Smooth muscle cell (in vitro differentiated cells): ENCODE measurements around the gene PDE11A. TPM values are rescaled to one million over a fixed set of nuclear protein-coding genes. Genes with fewer than 3 reads are reported as not detected.
"Not testable (repeated sequence)": the region's sequence is repeated elsewhere in the genome, so short reads cannot be mapped to it uniquely, and the experiment has no call there.

Experiments
- DNase-seq: peaks from one replicate; lab custom pipeline; 2025; ENCODE audit not compliant: unreplicated experiment; lab: John Stamatoyannopoulos, UW
- H2AFZ ChIP-seq: fragments of 200-600 bp; sonication (generic); 2 replicates; pipeline ENCODE4 v1.6.0; 2016; ENCODE audit warnings: antibody characterized with exemption, low read depth, mild to moderate bottlenecking
- H3F3A ChIP-seq: fragments of 200-600 bp; sonication (generic); 2 replicates; pipeline ENCODE4 v1.6.0; 2017; ENCODE audit warnings: antibody characterized with exemption, low read depth
- H3K27ac ChIP-seq: fragments of 200-600 bp; sonication (generic); 2 replicates; pipeline ENCODE4 v1.5.1; 2016; ENCODE audit warnings: low read depth, mild to moderate bottlenecking
- H3K27me3 ChIP-seq: fragments of 200-600 bp; sonication (generic); 2 replicates; pipeline ENCODE4 v1.6.1; 2016; ENCODE audit warnings: low read depth, mild to moderate bottlenecking
- H3K36me3 ChIP-seq: fragments of 200-600 bp; sonication (generic); 2 replicates; pipeline ENCODE4 v1.5.1; 2016; ENCODE audit warnings: low read depth
- H3K4me1 ChIP-seq: fragments of 200-600 bp; sonication (generic); 2 replicates; pipeline ENCODE4 v1.5.1; 2016; ENCODE audit warnings: low read depth
- H3K4me2 ChIP-seq: fragments of 200-600 bp; sonication (generic); 2 replicates; pipeline ENCODE4 v1.6.0; 2016; ENCODE audit warnings: mild to moderate bottlenecking
- H3K4me3 ChIP-seq: fragments of 200-600 bp; sonication (generic); 2 replicates; pipeline ENCODE4 v1.5.1; 2016; ENCODE audit warnings: mild to moderate bottlenecking
- H3K79me2 ChIP-seq: fragments of 200-600 bp; sonication (generic); 2 replicates; pipeline ENCODE4 v1.6.0; 2016; ENCODE audit warnings: low read depth, mild to moderate bottlenecking
- H3K9ac ChIP-seq: fragments of 200-600 bp; sonication (generic); 2 replicates; pipeline ENCODE4 v1.6.0; 2016; ENCODE audit warnings: low read depth
- H3K9me3 ChIP-seq: fragments of 200-600 bp; sonication (generic); replicated peaks from 2 replicates; pipeline ENCODE4 v1.5.1; 2016; ENCODE audit warnings: low read depth
- H4K20me1 ChIP-seq: fragments of 200-600 bp; sonication (generic); 2 replicates; pipeline ENCODE4 v1.6.0; 2016; ENCODE audit warnings: low read depth
- CTCF ChIP-seq: fragments of 200-600 bp; sonication (generic); IDR thresholded peaks from 2 replicates; pipeline ENCODE4 v1.5.1; 2017; ENCODE audit warnings: borderline replicate concordance, mild to moderate bottlenecking, antibody characterized with exemption; ENCODE audit not compliant: insufficient read depth, poor library complexity, severe bottlenecking
- WGBS: methylation state at CpG from one replicate; pipeline ENCODE4 v1.1.7; 2016; ENCODE audit warnings: low lambda C conversion rate; 5-methylcytosine and 5-hydroxymethylcytosine counted together
- polyA plus RNA-seq: library from polyadenylated mRNA; unstranded; fragments of >200 nt; fragmentation: Nextera tagmentation; extraction: Ambion mirVana; gene quantifications from 2 replicates; pipeline ENCODE4 v1.2.1, GENCODE V29; 2016
- total RNA-seq: library from RNA; depleted of rRNA; stranded (reverse); fragments of >200 nt; gene quantifications from 2 replicates; pipeline ENCODE4 v1.2.3, GENCODE V29; 2014

PDE11A gene
- total and polyA plus RNA-seq, 2 experiments from 2014 or later: under 0.01 TPM; not detected in 1

GRCh38 chr2:178044836-178045235 lies 27.7 kb downstream of the PDE11A start:
- H3K4me2 ChIP-seq: no peak overlapping the region
- WGBS: 93% methylated on average over 1 of the region's 1 CpG
- no peak overlapping the region for H3K27ac ChIP-seq
- H3K9ac ChIP-seq: no peak overlapping the region
- no peaks in the 10 kb centered on the region for H3F3A ChIP-seq
- no peaks in the 10 kb centered on the region for H4K20me1 ChIP-seq
- no peak overlapping the region for H3K4me3 ChIP-seq
- DNase-seq: no peak
- TF ChIP-seq CTCF: no peak
- no peaks in the 10 kb centered on the region for H3K27me3 ChIP-seq
- H3K4me1 ChIP-seq: no peaks in the 10 kb centered on the region
- H3K9me3 ChIP-seq: no peaks in the 10 kb centered on the region
- H3K36me3 ChIP-seq: no peaks in the 10 kb centered on the region
- no peaks in the 10 kb centered on the region for H3K79me2 ChIP-seq
- H2AFZ ChIP-seq: no peak overlapping the region

- Histone ChIP-seq H3K9me3 (no peaks in the 10 kb centered on the region), H3K79me2 (no peaks in the 10 kb centered on the region), H2AFZ (no peak overlapping the region), H4K20me1 (no peaks in the 10 kb centered on the region), H3K36me3 (no peaks in the 10 kb centered on the region), H3K4me3 (no peak overlapping the region), H3K4me2 (no peak overlapping the region), H3K27me3 (no peaks in the 10 kb centered on the region), H3K9ac (no peak overlapping the region), H3K27ac (no peak overlapping the region), H3K4me1 (no peaks in the 10 kb centered on the region), H3F3A (no peaks in the 10 kb centered on the region)
- TF ChIP-seq CTCF: no peak
- DNase-seq: no peak
- WGBS: 57% methylated on average over 1 of the region's 1 CpG
Measured at GRCh38 chr2:178043266-178043665, 29.3 kb downstream of the PDE11A start.

GRCh38 chr2:178033583-178033982 lies 39.0 kb downstream of the PDE11A start:
- not testable (repeated sequence) for H3F3A ChIP-seq, H3K4me3 ChIP-seq, H3K79me2 ChIP-seq, H3K27ac ChIP-seq, DNase-seq, H2AFZ ChIP-seq, H3K36me3 ChIP-seq, H3K9ac ChIP-seq, H3K9me3 ChIP-seq, H4K20me1 ChIP-seq, H3K4me1 ChIP-seq, H3K27me3 ChIP-seq, H3K4me2 ChIP-seq

GRCh38 chr2:178029342-178029741 lies 43.2 kb downstream of the PDE11A start:
- H2AFZ ChIP-seq: no peak overlapping the region
- H3K9me3 ChIP-seq: no peaks in the 10 kb centered on the region
- H3K36me3 ChIP-seq: no peaks in the 10 kb centered on the region
- H3K4me1 ChIP-seq: no peaks in the 10 kb centered on the region
- H4K20me1 ChIP-seq: no peaks in the 10 kb centered on the region
- H3K27me3 ChIP-seq: no peaks in the 10 kb centered on the region
- no peak overlapping the region for H3K4me3 ChIP-seq
- H3K79me2 ChIP-seq: no peaks in the 10 kb centered on the region
- H3K27ac ChIP-seq: no peak overlapping the region
- DNase-seq: no peak
- no peak for TF ChIP-seq CTCF
- H3F3A ChIP-seq: no peaks in the 10 kb centered on the region
- H3K4me2 ChIP-seq: no peak overlapping the region
- H3K9ac ChIP-seq: no peak overlapping the region
- WGBS: 88% methylated on average over 1 of the region's 1 CpG
